ENCODE results near the gene BHLHA15.
"Not testable (repeated sequence)": the region's sequence is repeated elsewhere in the genome, so short reads cannot be mapped to it uniquely, and the experiment has no call there.

The BHLHA15 gene

GRCh38 chr7:98211676-98212531 lies 665 bp downstream of the BHLHA15 start:
- DNase-seq, result no peak

DNA sequence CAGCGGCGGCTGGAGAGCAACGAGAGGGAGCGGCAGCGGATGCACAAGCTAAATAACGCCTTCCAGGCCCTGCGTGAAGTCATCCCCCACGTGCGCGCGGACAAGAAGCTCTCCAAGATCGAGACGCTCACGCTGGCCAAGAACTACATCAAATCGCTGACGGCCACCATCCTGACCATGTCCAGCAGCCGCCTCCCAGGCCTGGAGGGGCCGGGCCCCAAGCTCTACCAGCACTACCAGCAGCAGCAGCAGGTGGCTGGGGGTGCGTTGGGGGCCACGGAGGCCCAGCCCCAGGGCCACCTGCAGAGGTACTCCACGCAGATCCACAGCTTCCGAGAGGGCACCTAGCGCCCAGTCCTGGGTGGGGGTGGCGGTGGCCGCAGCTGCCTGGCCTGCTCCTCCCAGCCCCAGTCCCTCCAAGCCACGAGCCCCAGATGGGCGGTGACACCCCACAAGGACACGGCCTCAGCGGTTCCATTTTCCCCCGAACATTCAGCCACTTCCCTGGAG lies 1.3 kb downstream of the BHLHA15 start:
- DNase-seq, result no peak

DNA sequence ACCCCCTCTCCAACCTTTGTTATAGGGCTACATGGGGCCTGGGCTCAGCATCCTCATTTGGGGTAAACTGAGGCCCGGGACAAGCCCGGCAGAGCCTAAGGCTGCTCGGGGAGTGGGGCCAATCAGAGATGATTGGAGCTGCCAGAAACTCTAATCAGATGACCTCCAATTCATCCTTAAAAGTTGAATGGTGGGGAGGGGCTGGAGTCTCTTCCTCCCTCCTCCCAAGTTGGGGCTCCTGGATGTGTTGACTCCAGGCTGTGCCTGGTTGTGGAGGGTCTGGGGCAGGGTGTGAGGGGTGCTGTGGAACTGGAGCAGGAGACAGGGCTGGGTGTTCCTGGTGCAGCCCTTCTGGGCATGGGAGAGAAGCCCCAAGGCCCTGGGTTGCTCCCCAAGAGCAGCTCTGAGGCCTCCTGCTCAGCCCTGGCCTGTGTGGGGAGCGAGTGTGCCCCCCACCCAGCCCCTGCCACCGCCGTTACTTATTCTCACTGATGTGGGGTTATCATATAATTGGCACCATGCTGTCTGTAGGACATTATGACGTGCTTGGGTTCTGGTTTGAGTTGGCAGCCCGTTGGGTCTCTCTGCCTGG lies 2.2 kb downstream of the BHLHA15 start:
- no peak for DNase-seq

GRCh38 chr7:98213888-98214810 lies 2.9 kb downstream of the BHLHA15 start:
- no peak for DNase-seq

DNA sequence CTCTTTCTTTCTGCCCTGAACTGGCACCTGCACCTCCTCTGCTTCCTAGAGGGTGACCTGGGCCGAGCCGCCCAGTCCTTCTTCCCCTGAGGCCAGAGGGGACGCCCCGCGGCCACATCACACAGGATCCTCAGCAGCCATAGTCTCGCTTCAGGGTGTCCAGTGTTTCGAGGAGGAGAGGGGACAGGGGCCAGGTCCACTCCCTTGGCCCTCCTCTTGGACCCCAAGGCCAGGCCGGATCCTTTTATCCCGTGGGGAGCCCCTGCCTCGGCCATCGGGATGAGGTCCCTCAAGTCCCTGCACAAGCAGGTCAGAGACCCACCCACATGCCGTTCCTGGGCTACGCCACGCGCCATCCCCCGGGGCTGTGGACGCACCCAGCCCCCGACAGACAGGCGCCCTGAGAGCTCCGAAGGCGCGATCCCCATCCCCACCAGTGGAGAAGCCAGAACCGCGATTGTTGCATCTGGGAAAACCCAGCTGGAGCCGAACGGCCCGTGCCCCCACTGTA lies 3.6 kb downstream of the BHLHA15 start:
- no peak for DNase-seq

DNA sequence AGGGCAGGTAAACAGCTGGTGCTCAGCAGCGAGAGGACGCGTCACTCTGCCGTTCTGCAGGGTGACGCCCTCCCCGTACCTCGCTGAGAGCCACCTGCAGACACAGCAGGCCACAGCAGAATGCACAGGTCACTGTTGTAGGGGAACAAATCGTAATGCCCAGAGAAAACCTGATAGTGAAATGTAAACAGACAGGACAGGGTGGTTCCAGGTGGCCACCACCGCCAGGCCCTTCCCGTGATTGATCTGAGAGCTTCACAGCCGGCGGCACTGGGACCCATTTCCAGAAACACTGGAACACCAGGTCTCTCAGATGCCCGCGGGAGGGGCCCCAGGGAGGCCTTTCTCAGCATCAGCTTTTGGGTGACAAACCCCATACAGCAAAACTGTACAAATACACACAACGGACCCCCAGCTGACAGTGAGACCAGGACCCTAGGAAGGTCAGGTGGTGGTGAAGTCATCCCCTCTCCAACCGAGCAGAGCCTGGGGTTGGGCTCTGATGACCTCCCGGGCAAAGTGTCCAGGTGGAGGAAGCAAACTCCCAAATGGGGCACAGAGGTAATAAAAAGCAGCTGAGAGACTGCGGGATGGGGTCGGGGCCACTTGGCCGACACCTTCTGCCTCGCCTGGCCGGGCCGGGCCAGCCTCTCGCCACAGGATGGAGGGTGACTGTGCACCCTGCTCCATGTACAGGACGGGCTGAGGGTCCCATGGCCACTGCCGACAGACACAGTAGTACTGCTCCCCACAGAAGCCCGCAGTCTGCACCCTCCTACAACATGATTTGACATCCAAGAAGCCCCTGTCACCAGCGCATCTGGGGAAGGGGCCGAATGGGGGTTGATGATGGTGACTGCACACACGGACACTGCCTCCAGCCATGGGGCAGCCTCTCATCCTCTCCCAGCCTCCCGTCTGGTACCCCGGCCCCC lies 4.6 kb downstream of the BHLHA15 start:
- DNase-seq, result no peak

- no peak for DNase-seq
Measured at GRCh38 chr7:98216941-98217622, 5.8 kb downstream of the BHLHA15 start.

DNA sequence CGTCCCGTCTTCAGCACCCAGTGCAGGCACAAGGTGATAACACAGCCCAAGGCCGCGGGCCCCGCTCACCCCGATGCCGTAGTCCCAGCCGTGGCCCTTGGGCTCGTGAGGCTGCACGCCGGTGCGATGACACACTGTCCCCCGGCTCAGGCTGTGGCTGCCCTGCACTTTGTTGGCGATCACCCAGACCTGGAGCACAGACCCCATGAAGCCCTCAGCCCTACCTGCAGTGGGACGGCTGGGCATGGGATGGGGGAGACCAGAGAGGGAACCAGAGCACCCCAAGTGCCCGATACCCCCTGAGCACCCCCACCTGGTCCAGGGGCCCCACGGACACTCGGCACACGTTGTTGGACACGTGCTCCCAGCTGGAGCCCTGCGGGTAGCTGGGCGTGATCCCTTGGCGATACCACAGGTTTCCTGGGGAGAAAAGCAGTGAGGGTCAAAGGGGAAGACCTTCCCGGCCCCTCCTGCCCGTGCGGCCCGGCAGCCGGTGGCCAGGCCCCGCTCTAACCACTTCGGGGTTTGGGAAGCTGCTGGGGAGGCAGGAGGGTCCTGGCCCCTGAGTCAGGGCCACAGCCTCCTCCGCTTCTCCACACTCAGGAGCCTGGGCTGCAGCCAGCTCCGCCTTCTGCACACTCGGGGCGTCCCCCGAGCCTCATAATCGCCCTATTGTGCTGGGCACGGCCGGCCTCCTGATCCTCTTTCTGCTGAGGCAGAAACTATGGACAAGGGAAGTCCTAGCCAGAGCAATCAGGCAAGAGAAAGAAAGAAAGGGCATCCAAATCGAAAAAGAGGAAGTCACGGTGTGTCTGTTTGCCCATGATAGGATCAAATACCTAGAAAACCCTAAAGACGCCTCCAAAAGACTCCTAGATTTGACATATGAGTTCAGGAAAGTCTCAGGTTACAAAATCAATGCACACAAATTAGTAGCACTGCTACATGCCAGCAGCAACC lies 6.7 kb downstream of the BHLHA15 start:
- DNase-seq, result no peak

DNA sequence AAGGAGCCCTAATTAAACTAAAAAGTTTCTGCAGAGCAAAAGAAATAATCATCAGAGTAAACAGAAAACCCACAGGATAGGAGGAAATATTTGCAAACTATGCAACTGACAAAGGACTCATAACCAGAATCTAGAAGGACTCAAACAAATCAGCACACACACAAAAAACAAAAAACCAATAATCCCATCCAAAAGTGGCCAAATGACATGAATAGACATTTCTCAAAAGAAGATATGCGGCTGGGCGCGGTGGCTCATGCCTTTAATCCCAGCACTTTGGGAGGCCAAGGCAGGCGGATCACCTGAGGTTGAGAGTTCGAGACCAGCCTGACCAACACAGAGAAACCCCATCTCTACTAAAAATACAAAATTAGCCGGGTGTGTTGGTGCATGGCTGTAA lies 8.1 kb downstream of the BHLHA15 start:
- DNase-seq, result not testable (repeated sequence)

DNA sequence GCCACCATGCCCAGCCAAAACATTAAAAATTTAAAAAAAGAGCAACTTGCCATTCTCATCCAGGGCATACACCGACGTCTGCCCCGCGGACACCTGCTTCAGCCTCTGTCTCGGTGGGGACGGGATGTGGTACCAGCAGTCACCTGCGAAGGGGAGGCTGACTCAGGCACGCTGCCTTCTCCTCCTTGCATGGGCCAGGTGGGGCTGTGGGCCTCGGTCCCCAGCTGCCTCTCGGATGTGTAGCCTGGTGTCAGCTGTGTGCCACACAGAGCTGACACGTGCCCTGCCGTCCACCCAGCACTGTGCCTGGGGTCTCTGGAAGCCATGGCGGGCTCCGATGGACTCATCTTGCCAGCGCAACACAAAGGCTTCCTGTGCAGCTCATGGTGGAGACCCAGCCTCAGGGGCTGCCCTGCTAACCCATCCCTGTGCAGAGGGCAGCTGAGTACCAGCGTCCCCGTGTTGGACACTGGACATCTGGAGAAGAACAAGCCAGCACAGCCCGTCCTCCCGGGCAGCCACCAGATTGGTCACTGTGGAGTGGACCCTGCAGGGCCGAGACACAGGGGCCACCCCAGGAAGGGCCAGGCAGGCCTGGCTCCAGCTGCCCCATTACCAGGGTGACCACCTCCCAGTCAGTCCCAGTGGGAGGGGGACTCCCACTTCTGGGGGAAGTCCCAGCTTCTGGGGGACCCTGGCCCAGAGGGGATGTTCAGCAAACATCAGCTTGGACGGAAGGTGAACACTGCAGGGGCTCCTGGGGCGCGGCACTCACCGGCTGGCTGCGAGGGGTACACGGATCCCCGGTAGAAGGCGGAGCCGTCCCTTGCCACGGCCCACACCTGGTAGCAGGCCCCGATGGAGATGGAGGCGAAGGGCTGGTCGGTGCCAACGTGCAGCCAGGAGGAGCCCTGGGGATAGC lies 10.6 kb downstream of the BHLHA15 start:
- DNase-seq, result peak; percentile 7

DNA sequence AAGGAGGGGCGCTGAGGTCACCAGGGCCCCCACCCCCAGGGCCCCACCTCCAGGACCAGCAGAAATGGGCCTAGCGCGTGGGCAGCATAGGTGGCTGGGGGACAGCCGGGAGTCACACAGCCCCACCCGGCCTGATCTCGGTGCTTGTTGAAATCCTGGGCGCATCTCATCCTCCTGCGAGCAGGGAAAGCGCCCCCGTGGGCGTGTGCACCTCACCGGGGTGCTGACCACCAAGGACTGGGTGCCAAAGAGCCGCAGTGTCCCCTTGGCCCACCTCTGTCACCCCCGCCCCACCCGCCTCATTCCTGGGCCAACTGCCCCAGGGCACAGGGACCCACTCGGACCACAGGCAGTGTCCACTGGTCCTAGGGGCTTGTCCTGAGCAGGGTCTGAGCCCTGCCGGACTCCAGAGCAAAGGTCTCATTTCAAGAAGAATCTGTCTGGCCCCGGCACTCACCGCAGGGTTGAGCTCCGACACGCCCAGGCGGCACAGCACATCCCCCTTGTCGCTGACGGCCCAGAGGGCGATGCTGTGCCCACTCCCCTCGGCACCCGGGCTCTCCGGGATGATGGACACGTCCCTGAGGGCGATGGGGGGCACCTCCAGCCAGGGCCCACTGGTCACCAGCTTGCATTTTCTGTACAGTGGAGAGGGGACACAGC lies 11.4 kb downstream of the BHLHA15 start:
- peak; percentile 28 for DNase-seq

GRCh38 chr7:98223351-98223897 lies 12.2 kb downstream of the BHLHA15 start:
- DNase-seq, result peak; percentile 23

DNA sequence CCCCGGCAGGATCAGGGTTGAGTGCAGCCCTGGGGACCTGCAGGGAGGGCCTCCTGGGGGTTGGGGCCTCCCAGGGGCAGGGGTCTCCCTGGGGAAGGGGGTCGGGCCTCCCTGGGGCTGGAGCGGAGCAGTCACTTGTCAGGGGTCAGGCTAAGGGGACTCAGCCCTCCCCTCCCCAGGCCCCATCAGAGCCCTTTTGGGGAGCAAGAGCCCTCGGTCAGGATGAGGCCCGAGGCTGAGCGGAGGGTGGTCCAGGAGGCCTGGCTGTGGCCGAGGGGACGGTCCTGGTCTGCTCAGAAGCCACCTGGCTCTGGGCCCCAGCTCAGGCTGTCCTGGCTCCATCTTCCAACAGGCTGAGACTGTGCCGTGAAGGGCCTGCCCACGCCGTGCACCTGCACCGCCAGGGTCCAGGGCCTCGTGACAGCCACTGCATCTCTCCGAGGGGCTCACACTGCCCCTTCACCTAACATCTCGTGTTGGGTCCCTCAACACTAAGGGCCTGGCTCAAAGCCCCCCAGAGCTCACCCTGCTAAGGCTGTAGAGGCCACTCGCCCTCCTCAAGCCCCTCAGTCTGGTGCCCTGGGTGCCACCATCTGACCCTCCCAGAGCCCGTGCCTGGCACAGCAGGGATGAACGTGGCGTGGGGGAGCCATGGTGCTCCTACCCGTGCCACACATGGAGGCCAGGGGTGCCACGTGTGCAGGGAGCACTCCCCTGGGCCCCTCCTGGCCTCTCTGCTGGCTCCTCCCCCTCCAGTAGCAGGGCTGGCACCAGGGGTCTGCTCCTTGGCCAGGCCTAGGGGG lies 12.9 kb downstream of the BHLHA15 start:
- peak; percentile 13 for DNase-seq

- DNase-seq, result peak; percentile 20
Measured at GRCh38 chr7:98224701-98225181, 13.5 kb downstream of the BHLHA15 start.

DNA sequence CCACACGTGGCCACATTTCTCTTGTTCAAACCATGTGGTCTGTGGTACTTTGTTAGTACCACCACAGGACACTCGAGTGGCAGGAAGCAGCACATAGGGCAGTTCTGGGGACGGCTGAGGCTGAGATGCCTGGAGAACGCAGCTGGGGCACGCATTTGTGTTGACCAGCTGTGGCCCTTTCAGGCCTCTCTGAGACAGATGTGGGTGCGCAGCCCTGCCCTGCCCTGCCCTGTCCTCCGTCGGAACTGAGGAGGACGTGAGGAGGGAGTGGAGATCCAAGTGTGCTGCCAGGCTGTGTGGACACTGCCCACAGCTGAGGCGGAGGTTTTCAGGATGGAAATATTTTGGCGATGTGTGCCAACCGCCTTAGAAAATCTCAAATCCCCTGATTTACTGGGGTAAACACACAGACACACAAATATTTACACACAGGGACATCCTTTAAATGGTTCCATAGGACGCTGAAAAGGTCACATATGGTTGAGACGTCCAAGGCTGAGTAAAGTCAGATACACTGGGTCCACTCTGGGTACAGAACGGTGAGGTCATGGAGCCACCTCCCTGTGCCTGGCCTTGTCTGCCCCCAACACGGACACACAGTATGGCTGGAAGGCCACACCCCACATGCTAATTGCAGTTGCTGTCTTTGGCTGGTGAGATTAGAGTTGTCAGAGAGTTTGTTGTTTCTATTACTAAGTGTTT lies 14.8 kb downstream of the BHLHA15 start:
- DNase-seq, result peak; percentile 8

DNA sequence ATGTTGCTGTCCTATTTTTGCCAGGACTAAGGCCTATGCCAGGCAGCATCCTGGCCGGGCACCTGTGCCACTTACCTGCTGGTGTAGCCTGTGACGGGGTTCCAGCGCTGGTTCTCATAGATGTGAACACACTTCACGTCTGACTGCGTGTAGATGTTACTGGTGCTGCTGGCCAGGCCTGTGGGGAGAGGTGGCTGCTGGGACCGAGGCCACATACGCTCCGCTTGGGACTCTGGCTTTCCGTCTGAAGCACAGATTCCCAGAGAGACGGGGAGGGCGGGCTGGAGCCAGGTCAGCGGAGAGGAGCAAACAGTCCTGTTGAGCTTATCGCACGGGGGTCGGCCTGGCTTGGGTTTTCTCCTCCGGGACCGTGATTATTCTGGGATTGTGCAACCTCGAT lies 16.7 kb downstream of the BHLHA15 start:
- peak; percentile 22 for DNase-seq

All from left hindlimb (tissue), 1 donor.